NCI-H524 treated with DMSO at 0.1 percent for 48 hours (cell line): ENCODE measurements around the gene GCNT4.

Source experiments
- DNase-seq: peaks from one replicate; lab custom pipeline; 2025; lab: John Stamatoyannopoulos, UW

Gene GCNT4

GRCh38 chr5:75050415-75050814 is 1.9 kb downstream of the GCNT4 start:
- DNase-seq, result peak; percentile 28

DNA sequence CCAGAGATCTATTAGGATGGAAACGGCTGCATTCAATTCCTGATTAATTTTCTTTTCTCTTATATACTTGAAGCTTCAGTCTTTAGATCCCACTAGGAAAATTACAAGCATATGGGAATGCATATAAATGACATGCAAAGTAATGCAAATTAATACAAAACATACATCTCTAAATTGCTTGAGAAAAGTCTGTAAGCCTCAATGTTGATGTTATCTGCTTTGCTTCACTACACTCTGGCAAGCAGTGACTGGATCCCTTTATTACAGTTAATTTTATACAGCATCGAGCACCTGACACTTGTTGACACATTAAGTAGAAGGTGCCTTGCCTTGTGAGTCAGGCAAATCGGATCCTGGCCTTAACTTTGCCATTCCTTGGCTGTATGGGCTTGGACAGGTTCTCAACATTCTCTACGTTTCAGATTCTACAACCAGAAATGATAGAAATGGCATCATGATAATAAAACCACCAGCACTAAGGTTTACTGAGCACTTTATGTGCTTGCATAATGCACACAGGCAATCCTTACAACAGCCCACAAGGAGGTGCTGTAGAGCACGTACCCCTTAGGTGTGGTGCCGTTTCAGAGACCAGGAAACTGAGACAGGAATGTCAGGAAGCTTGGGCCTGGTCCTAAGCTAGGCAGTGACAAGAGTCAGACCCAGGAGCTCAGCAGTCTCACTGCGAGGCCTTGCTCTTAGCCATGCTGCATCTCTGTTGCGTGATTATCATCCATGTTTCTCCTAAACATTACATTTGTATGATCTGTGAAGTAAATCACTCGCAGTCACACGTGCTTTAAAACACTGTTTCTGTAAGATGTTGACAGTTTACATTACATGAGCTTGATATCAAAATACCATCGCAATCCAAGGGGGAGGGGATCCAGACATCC is 2.7 kb downstream of the GCNT4 start:
- no peak for DNase-seq

- DNase-seq, result no peak
Measured at GRCh38 chr5:75048457-75048953, 3.9 kb downstream of the GCNT4 start.

DNA sequence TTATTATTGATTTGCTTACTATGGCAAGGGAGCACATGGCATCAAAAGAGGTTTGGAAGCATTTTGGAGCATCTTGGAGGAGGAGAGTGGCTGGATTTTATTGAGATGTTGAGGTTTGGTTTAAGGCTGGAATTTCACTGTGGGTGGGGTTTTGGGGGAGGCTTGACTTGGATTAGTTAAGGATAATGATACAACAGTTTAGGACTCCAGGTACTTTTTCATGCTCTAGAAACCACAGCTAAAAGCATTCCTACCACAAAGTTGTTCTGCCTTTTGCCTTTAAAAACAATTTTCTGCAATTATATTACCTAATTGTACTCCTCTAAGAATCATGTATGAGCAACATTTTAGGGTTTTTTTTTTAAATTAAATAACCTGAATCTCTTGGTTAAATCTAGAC is 5.0 kb downstream of the GCNT4 start:
- DNase-seq, result no peak

DNA sequence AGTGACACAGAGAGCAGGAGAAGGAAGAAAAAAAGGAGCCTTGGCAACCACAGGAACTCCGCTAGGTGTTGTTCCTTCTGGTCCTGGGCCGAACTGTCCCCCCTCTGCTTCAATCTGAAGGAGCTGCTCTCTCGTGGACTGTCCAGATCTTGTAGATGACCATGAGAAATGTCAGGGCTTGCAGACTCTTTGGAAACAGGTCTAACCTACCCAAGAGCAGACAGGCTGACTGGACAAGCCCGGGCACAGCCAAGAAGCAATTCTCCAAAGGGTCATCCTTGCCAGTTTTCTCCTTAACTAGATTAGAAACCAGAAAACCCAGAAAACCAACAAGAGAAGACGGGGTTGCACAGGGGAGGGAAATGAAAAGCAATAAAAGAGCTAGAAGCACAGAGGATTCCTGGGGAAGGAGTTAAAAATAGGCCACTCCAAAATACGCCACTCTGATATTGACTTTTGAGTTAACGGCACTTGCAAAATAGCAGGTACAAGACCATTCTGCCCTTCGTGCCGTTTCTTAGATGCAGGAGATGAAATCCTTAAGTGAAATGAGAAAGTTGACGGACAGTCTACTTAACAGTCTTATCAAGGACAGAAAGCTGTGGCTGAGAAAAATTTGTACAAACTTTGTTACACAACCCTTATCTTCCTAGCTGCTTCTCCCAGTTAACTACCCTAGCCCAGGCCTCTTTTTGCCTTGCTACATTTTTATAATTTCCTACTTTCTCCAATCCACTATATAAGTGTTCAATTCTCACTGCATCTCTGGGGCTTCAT is 5.8 kb downstream of the GCNT4 start:
- DNase-seq, result no peak

DNA sequence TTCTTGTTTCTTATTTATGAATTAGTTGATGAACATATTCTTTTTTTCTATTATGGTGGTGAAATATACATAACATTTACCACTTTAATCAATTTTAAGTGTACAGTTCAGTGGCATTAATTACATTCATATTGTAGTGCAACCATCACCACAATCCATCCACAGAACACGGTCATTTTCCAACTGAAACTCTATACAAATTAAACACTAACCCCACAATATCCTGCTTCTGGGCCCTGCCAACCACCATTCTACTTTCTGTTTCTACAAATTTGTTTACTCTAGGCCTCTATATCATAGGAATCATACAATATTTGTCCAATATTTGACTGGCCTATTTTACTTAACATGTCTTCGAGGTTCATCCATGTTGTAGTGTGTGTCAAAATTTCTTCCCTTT is 7.3 kb downstream of the GCNT4 start:
- no peak for DNase-seq

GRCh38 chr5:75044406-75044805 is 8.0 kb downstream of the GCNT4 start:
- no peak for DNase-seq

- DNase-seq, result no peak
Measured at GRCh38 chr5:75043633-75044264, 8.6 kb downstream of the GCNT4 start.

- no peak for DNase-seq
Measured at GRCh38 chr5:75042522-75042921, 9.8 kb downstream of the GCNT4 start.

GRCh38 chr5:75040973-75041372 is 11.4 kb downstream of the GCNT4 start:
- DNase-seq, result no peak

DNA sequence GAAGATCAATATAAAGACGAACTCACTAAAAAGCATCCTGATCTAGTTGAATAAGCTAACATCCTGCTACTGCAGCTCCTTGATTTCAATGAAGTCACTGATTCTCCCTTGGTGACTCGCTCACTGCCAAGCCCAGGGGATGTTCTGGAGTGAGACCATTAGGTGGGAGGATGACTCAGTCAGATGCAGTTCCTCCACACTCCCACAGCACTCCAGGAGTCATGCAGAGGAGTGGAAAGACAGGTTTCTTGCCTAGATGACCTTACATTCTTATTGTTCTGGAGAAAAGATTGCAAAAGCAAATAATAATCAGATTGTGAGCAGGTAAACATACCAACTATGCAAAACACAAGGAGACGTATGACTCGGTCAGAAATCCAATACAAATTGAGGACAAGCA is 15.3 kb downstream of the GCNT4 start:
- DNase-seq, result no peak

GRCh38 chr5:75034137-75034739 is 18.1 kb downstream of the GCNT4 start:
- DNase-seq, result no peak

- no peak for DNase-seq
Measured at GRCh38 chr5:75031366-75031765, 21.0 kb downstream of the GCNT4 start.

DNA sequence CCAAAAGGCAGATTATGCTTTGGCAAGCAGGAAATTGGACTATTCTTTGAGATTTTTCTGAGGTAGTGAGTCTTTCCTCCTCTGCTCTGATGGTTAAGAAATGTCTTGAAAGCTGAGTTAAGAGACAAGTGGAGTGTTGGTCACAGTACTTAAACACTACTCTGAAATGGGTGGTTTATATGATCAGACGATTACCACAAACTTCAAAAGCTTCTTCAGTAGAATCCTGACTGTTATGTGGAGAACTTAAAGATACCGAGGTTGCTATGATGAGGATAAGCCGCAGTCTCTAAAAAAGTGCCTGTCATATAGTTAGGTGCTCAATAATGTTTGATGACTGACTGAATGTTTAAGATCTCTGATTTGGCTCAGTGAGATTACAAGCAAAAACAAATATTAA is 24.3 kb downstream of the GCNT4 start:
- DNase-seq, result no peak

- DNase-seq, result no peak
Measured at GRCh38 chr5:75023368-75024159, 28.8 kb downstream of the GCNT4 start.

- DNase-seq, result no peak
Measured at GRCh38 chr5:75021800-75022199, 30.6 kb downstream of the GCNT4 start.

DNA sequence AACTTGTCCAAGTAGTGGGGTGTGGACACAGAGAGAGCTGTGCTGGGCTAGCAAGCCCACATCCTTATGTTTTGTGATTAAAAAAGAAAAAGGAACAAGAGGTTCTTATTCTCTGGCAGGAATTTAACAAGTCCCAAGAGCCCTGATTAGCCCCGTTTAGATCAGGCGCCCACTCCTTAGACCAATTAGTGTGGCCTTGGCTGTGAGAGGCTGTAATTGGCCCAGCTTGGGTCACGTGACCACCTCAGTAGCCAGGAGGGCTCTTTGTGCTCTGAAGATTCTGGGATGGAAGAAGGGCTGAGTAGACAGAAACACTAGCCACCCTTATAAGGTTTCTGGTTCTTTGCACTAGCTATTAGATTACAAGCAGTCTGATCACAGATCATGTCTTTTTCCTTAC is 31.1 kb downstream of the GCNT4 start:
- DNase-seq, result no peak

- DNase-seq, result no peak
Measured at GRCh38 chr5:75020016-75020656, 32.2 kb downstream of the GCNT4 start.

DNA sequence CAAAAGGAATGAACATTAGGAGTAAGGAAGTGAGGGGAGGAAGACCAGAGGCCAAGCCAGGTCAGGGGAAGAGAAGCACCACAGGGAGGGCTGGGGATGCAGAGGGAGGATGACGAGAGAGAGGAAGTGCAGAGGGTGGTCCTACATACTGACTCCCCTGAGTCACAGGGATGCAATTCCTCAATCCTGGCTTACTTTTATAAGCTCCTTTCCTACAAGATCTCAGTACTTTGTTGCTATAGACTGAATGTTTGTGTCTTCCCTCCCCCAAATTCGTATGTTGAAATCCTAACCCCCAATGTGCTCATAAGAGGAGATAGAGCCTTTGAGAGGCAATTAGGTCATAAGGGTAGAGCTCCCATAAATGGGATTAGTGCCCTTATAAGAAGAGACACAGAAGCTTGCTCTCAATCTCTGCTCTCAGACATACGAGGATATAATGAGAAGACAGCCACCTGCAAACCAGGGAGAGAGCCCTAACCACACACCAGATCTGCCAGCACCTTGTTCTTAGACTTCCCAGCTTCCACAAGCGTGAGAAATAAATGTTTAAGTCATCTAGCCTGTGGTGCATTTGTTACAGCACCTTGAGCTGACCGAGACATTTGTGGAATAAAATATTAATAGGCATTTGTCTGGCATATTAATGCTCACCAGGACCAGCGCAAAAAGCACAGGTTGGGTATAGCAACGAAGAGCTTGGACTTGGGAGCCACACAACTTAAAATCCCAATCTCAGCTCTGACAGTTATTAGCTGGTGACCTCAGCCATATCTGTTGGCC is 33.4 kb downstream of the GCNT4 start:
- no peak for DNase-seq

DNA sequence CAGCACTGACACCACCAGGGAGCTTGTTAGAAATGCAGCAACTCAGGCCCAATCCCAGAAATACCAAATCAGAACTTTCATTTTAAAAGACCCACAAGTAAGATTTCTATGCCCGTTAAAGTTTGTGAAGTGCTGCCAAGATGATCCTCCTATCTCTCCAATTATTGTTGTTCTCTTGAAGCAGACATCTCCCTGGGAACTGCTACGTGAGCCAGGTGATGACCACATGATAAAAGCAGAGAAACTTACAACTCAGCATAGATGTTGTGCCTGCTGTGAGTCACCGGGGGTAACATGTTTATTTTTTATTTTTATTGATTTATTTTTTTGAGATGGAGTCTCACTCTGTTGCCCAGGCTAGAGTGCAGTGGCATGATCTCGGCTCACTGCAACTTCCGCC is 34.4 kb downstream of the GCNT4 start:
- DNase-seq, result no peak
